Activated CD8-positive, alpha-beta memory T cell treated with anti-CD3 and anti-CD28 coated beads, Interleukin-2, amount 10 ng/mL, durations not matched to agents 7 days and 5 days (primary cell): ENCODE results near the gene ZIC5. TPM values are rescaled to one million over a fixed set of nuclear protein-coding genes. Genes with fewer than 3 reads are reported as not detected.

ENCODE experiments used
- ATAC-seq: fragments of 150-1000 bp; cut with Tn5 transposase; one replicate; pipeline ENCODE4 v1.10.0; 2021; ENCODE audit warnings: moderate library complexity
- CTCF ChIA-PET: fragments of 350-600 bp; sonication (Branson Sonifier 250); formaldehyde crosslinking; loops from one replicate; lab custom pipeline; 2021; ENCODE audit warnings: antibody characterized with exemption; lab: Charles Lee
- DNase-seq: peaks from one replicate; pipeline ENCODE4 v3.0.0-alpha.2; 2020
- H3K27ac Mint-ChIP-seq: one replicate; pipeline ENCODE4 v1.8.0; 2021; ENCODE audit warnings: mild to moderate bottlenecking, mixed read lengths
- H3K27me3 Mint-ChIP-seq: one replicate; pipeline ENCODE4 v1.8.0; 2021; ENCODE audit warnings: mixed read lengths
- H3K36me3 Mint-ChIP-seq: one replicate; pipeline ENCODE4 v1.8.0; 2021; ENCODE audit warnings: mild to moderate bottlenecking, mixed read lengths
- H3K4me1 Mint-ChIP-seq: one replicate; pipeline ENCODE4 v1.8.0; 2021; ENCODE audit warnings: mixed read lengths
- H3K4me3 Mint-ChIP-seq: one replicate; pipeline ENCODE4 v1.8.0; 2021; ENCODE audit warnings: mild to moderate bottlenecking, moderate library complexity, mixed read lengths
- H3K9me3 Mint-ChIP-seq: one replicate; pipeline ENCODE4 v1.8.0; 2022; ENCODE audit warnings: low read depth, mixed read lengths
- total RNA-seq, 2 experiments: library from RNA; stranded (reverse); gene quantifications; one replicate each; pipeline ENCODE4 v1.2.3, GENCODE V29; 2021

ZIC5 gene
- total RNA-seq, 2 experiments from 2014 or later: not detected

DNA sequence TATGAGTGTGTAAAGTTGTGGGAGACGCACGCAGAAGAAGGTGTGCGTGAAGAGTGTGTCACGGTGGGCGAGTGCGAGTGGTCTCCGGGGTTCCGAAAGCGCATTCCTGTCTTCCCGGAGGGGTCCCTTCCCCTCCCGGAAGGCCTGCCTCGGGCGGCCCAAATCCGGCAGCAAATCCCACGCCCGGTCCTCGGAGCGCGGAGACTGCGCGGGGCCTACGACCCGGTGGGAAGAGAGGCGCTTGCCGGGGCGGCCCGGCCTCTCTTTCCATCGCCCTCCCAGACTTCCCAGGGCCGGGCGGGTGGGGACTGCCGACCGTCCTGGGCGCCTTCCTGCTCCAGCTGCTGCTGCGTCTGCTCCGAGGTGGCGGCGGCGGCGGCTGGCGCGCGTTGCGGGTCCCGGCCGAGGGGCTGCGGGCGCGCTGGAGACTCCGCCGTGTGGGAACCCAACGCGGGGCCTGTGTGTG, 2.1 kb downstream of the ZIC5 start:
- CTCF ChIA-PET: interaction anchor here (1.4 to 2.1 kb wide), 2 partner anchors 31 to 313 kb away, joined by 3 to 10 read pairs; no protein-coding TSS in a partner anchor
- Mint-ChIP-seq H3K4me1 (peaks cover 16% of the 10 kb centered on the region), H3K27ac (peak overlapping the region; percentile 71), H3K27me3 (peaks cover 75% of the 10 kb centered on the region), H3K4me3 (peak overlapping the region; percentile 67), H3K36me3 (peaks cover 10% of the 10 kb centered on the region), H3K9me3 (no peaks in the 10 kb centered on the region)
- ATAC-seq: no peak
- no peak for DNase-seq

DNA sequence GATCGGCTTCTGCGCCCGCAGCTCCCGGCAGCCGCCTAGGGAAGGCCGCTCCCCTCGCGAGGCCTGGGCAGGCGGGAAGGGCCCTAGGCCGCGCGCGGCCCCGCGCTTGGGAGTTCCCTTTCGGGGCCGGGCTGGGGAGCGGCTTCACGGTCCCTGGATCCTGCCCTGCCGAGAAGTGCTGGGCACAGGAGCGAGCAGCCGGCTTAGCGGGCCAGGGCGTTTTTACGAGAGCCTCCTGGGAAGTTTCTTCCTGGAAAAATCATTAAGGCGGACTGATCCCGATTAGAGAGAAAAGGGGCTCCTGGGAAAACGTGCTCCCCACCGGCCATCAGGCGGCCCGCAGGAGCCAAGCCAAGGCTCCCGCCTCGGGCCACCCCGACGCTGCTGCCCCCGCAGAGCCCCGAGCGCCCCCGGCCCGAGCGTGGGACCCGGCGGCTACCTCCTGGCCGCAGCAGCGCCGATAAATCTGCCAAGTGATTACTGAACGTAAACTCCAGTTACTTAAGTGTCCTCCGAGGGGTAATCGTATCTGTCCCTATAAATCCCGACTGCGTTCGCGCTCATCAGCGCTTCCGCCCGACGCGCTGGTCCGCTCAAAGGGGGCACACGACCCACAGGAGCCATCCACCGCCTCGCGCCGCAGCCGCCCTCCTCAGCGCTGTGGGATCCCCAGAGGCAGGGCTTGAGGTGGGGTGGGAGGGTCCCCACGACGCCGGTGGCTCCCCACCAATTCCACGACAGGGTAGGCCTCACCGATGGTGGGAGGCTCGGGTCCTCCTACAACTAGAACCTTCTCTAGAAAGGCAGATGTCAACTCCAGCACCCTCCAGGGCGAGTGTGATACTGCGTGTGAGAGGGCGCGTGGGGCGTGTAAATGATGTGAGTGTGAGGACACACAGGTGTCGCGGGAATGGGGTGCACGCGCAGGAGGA, 2.8 kb downstream of the ZIC5 start:
- Mint-ChIP-seq H3K27me3 (peaks cover 75% of the 10 kb centered on the region), H3K9me3 (no peaks in the 10 kb centered on the region), H3K27ac (peak overlapping the region; percentile 71), H3K4me3 (peak overlapping the region; percentile 46), H3K36me3 (peaks cover 10% of the 10 kb centered on the region), H3K4me1 (peaks cover 16% of the 10 kb centered on the region)
- CTCF ChIA-PET: interaction anchor here (1.0 to 2.1 kb wide), 2 partner anchors 14 to 313 kb away, joined by 3 to 10 read pairs; no protein-coding TSS in a partner anchor
- ATAC-seq: no peak
- no peak for DNase-seq

DNA sequence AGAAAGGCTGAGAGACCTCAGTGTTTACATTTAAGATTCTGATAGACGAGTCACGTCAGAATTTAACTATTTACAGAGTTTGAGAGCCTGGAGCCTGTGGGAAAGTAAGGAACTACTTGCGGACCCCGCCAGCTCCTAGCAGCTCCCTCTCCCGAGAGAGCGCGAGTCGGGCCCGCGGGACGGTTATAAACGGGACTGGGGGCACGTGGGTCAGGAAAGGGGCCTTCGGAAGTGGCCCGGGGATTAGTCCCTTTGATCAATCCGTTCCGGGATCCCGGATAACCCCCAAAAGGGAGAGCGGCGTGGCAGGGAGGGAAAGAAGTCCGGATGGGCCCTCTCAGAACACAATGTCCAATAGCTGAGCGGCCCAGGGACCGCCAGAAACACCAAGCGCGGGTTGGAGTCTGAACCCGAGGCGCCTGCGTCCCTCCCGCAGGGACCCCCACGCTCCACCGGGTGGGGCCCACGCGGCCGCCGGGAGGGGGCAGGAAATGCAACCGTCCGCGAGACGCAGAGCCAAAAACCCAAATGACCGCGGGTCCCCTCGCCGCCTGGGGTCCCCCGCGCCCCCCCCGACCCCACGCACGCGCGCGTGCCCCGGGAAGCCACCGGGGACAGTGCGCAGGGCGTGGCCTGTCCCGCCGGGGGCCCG, 3.6 kb downstream of the ZIC5 start:
- Mint-ChIP-seq H3K4me1 (peaks cover 16% of the 10 kb centered on the region), H3K4me3 (peak overlapping the region; percentile 9), H3K27ac (peak overlapping the region; percentile 21), H3K27me3 (peaks cover 70% of the 10 kb centered on the region), H3K36me3 (peaks cover 10% of the 10 kb centered on the region), H3K9me3 (no peaks in the 10 kb centered on the region)
- DNase-seq: no peak
- ATAC-seq: no peak
- CTCF ChIA-PET: interaction anchor here (1.0 kb wide), 1 partner anchor 15 kb away, joined by 3 read pairs; no protein-coding TSS in a partner anchor

DNA sequence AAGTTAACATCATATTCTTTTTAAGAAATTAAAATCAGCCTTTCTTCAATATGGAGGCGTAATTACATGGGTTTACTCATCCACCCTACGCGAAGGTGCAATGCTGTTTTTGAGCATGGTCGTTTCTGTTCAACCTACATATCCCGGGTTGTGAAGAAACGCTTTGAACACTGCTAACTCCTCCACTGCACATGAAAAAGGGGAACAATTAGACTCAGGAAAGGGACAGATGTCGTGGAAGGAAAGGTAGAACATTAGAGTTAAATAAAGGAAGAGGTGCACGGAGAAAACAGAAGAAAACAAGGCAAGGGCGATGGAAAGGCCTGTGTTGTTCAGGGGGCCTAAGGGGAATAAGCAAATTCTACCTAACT, 4.1 kb downstream of the ZIC5 start:
- Mint-ChIP-seq H3K36me3 (peaks cover 10% of the 10 kb centered on the region), H3K4me3 (no peak overlapping the region), H3K27ac (peak overlapping the region; percentile 21), H3K4me1 (peaks cover 16% of the 10 kb centered on the region), H3K27me3 (peaks cover 70% of the 10 kb centered on the region), H3K9me3 (no peaks in the 10 kb centered on the region)
- DNase-seq (no peak), ATAC-seq (no peak)
- CTCF ChIA-PET: interaction anchor here (1.0 kb wide), 2 partner anchors 11 to 15 kb away, joined by 3 to 4 read pairs; no protein-coding TSS in a partner anchor

DNA sequence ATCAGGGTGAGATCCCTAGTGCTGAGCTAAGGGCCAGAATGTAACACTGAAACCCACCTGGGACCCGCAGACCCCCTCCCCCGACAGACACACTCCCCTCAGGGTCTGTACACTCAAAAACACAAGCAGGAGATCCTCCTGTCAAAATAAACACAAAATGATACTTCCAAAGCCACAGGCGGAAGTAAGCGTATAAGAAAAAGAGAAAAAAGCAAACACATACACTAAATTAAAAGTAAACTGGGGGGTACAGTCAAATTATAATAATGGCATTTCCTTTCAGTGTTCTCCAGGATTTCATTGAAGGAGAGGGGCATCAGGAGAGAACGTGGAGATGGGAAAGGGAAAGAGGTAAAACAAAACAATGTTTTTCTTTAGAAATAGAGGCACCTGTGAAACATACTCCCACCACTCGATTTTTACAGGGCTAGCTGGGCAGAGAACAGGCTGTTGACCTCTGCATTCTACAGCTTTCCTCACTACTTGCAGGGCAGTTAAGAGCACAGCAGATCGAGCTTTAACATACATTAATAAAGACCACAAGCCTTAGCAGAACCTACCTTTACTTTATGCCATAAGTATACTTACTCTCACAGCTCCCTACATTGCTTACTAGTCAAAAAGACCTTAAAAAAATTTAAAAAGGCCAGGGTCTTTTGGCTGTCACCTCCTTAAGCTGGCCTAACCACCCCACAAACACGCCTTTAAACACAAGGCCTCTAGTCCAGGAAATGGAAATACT, 5.3 kb downstream of the ZIC5 start:
- H3K27ac Mint-ChIP-seq: no peak overlapping the region
- CTCF ChIA-PET: interaction anchor here (1.0 to 1.2 kb wide), 2 partner anchors 10 to 15 kb away, joined by 3 to 4 read pairs; partner anchors contain the start of gene ZIC2

DNA sequence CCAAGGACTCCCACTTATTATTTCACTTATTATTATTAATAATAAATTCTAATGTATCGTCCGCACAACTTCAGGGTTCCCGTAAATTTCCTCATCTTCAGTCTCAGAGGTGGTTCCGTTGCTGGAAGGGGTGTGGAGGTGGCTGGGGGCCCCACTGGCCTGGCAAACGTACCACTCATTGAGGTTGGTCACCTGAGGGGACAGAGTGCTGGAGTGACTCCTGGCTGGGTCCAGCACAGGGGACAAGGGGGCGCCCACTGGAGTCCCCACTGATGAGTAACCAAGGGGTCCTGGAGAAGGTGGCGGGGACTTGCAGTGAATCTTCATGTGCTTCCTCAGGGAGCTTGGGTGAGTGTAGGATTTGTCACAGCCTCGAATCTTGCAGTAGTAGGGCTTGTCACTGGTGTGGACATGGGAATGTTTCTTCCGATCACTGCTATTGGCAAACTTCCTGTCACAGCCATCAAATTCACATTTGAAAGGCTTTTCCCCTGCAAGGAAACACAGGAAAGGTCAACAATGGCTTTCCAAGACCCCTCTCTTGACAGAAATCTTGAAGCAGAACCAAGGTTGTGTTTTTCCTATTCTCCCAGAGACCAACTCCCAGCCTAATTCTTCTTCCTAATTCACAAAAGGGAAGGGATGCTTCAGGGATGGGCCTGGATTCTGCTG, 6.1 kb downstream of the ZIC5 start:
- H3K27ac Mint-ChIP-seq: no peak overlapping the region
- CTCF ChIA-PET: no interaction called here
- no peak for ATAC-seq
- H3K36me3 Mint-ChIP-seq: peaks cover 10% of the 10 kb centered on the region
- peaks cover 13% of the 10 kb centered on the region for H3K4me1 Mint-ChIP-seq
- peaks cover 77% of the 10 kb centered on the region for H3K27me3 Mint-ChIP-seq
- DNase-seq: no peak
- no peaks in the 10 kb centered on the region for H3K9me3 Mint-ChIP-seq
- no peak overlapping the region for H3K4me3 Mint-ChIP-seq

More for the DNA sequence above, 5.3 kb downstream of the ZIC5 start:
- peaks cover 71% of the 10 kb centered on the region for H3K27me3 Mint-ChIP-seq
- DNase-seq: no peak
- H3K36me3 Mint-ChIP-seq: peaks cover 10% of the 10 kb centered on the region
- no peak for ATAC-seq
- peaks cover 13% of the 10 kb centered on the region for H3K4me1 Mint-ChIP-seq
- no peaks in the 10 kb centered on the region for H3K9me3 Mint-ChIP-seq
- H3K4me3 Mint-ChIP-seq: no peak overlapping the region

DNA sequence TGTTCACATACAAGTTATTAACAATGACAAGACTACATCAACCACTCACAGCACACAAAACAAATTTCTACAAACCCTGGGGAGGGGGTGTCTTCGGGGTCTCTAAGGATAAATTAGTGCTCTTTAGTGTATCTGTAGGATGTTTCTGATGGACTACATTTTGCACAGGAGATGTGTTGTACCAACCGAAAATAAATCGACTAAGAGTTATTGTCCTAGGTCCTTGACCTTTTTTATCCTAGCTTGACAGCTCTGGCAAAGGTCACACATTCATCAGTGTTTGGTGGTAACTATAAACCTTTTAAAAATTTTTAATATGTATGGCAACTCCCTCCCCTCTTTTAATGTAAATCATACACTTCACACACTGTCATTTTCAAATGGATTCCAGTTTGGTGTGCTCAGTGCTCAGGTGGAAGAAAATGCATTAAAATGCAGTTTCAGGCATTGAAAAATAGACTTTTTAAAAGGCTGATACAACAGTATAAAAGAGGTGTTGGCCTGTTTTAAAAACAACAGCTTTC, 7.7 kb downstream of the ZIC5 start:
- CTCF ChIA-PET: interaction anchor here (0.8 kb wide), 1 partner anchor 305 kb away, joined by 3 read pairs; no protein-coding TSS in a partner anchor
- H3K27me3 Mint-ChIP-seq: peaks cover 78% of the 10 kb centered on the region
- H3K4me3 Mint-ChIP-seq: no peak overlapping the region
- H3K27ac Mint-ChIP-seq: no peak overlapping the region
- no peaks in the 10 kb centered on the region for H3K9me3 Mint-ChIP-seq
- H3K4me1 Mint-ChIP-seq: peaks cover 9% of the 10 kb centered on the region
- H3K36me3 Mint-ChIP-seq: peaks cover 6% of the 10 kb centered on the region
- ATAC-seq: no peak
- no peak for DNase-seq

DNA sequence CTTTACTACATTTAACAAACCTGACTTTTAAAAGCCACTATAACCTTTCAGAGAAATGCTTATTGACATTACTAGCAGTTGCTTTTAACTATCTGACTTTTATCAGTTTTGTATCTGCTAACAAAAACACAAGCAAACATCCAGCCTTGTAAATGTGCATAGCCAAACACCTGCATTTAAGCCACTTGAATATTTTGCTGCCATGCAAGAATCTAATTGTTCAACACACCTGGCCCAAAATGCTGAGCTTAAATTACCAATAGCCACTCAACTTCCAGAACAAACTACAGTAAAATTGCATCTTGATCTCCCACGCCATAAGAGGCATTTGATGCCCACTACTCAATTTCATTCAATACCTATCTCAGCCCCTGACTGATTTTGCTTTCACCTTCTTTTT, 9.3 kb downstream of the ZIC5 start:
- H3K4me3 Mint-ChIP-seq: no peak overlapping the region
- no peaks in the 10 kb centered on the region for H3K9me3 Mint-ChIP-seq
- peaks cover 85% of the 10 kb centered on the region for H3K27me3 Mint-ChIP-seq
- no peak for DNase-seq
- no peak for ATAC-seq
- no peak overlapping the region for H3K27ac Mint-ChIP-seq
- H3K36me3 Mint-ChIP-seq: peaks cover 2% of the 10 kb centered on the region
- H3K4me1 Mint-ChIP-seq: peaks cover 6% of the 10 kb centered on the region
- CTCF ChIA-PET: interaction anchor here (1.3 kb wide), 1 partner anchor 32 kb away, joined by 3 read pairs; no protein-coding TSS in a partner anchor

DNA sequence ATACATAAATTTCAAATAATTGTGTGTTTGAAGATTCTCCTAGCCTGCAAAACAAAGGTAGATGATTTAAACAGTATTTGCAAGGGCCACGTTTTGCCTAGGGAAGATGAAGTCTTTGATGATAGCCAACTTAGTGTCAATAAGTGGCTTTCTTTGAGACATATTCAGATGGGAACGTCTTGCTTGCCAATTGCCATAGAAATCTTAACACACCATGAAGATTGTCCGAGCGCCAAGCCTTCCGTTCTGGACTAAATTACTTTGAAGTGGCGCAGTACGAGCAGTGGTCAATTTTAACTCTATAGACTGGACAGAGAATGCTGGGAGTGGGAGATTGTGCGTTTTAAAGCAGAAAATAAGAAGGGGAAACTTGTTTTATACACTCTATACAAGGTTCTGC, 9.9 kb downstream of the ZIC5 start:
- Mint-ChIP-seq H3K27ac (no peak overlapping the region), H3K4me1 (peaks cover 7% of the 10 kb centered on the region), H3K27me3 (peaks cover 86% of the 10 kb centered on the region), H3K36me3 (peaks cover 2% of the 10 kb centered on the region), H3K9me3 (no peaks in the 10 kb centered on the region), H3K4me3 (no peak overlapping the region)
- ATAC-seq (no peak), DNase-seq (no peak)
- CTCF ChIA-PET: interaction anchor here (1.3 kb wide), 1 partner anchor 33 kb away, joined by 3 read pairs; no protein-coding TSS in a partner anchor

DNA sequence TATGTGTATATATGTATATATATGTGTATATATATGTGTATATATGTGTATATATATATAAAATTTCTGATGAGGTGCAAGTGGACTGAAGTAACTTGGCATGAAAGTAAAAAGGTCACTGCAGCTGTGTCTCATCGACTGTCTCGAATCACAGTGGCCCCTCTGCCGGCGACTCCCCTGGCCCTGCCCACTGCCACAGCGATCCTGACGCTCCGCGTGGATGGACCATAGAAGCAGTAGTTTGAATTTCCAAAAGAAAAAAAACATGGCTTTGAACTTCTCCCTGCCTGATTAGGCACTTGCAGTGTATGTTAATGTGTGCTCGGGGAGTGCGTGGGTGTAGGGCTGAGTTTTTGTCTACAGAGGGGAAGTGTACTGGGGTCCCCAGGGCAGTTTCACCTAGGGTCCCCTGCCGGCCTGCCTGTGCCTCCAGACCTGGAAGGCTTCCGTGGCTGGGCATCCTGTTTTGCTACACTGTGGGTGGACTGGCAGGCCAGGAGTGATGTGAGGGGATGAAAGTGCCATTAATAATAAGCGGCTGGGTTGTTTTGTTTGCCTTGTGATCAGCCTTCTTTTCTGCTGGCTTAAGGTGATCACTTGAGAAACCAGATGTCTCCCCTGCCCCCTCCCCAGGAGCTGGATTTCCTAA, 10.8 kb downstream of the ZIC5 start:
- DNase-seq (no peak), ATAC-seq (no peak)
- Mint-ChIP-seq H3K4me1 (peaks cover 12% of the 10 kb centered on the region), H3K27me3 (peaks cover 86% of the 10 kb centered on the region), H3K27ac (no peak overlapping the region), H3K4me3 (no peak overlapping the region), H3K36me3 (peaks cover 2% of the 10 kb centered on the region), H3K9me3 (no peaks in the 10 kb centered on the region)
- CTCF ChIA-PET: interaction anchor here (1.3 kb wide), 1 partner anchor 275 kb away, joined by 4 read pairs; no protein-coding TSS in a partner anchor

DNA sequence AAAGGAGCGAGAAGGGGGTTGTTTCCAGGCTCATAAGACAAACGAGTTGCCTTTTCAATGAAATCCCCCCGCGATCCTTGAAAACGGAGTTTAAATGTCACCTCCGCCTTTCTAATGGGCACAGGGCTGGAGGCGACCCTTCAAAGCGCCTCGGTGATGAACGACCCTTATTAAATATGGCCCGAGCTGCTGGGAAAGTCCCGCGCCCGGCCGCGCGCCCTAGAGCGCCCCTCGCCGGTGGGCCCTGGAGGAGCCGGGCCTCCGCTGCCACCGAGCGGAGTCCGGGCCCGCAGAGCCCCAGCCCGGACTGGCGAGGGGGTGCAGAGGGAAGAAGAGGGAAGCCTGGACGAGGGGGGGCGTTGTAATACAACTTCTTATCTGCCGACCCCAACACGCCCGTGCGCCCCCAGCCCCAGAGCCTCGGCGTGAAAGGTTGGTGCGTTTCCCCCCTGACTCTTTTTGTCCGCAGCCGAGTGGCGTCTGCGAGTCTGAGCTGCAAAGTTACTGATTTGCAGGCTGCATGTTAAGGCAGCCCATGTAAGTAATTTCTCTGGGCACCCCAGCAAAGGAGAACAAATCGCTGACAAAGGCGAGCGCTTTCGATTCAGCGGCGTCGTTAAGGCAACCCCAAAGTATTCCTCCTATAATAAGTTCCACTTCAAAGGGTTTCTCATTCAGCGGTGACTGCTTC, 11.9 kb downstream of the ZIC5 start:
- H3K36me3 Mint-ChIP-seq: peaks cover 2% of the 10 kb centered on the region
- no peak for ATAC-seq

More for the DNA sequence above, 11.9 kb downstream of the ZIC5 start:
- Mint-ChIP-seq H3K27me3 (peaks cover 90% of the 10 kb centered on the region), H3K27ac (peak overlapping the region; percentile 56), H3K4me3 (peak overlapping the region; percentile 40), H3K9me3 (no peaks in the 10 kb centered on the region), H3K4me1 (peaks cover 13% of the 10 kb centered on the region)
- CTCF ChIA-PET: interaction anchor here (0.8 to 1.3 kb wide), 3 partner anchors 14 to 276 kb away, joined by 3 to 4 read pairs (median 3); no protein-coding TSS in a partner anchor
- no peak for DNase-seq
